K562 (cell line): Measurements from ENCODE around the gene AFF1. TPM values are rescaled to one million over a fixed set of nuclear protein-coding genes. Genes with fewer than 3 reads are reported as not detected.
A peak's percentile ranks its signal among the peaks of the same experiment; 100 is the strongest.

Source experiments
- ATAC-seq: fragments of 200-7000 bp; cut with Tn5 transposase; 3 replicates; pipeline ENCODE4 v1.9.1; 2020; ENCODE audit warnings: moderate library complexity
- BruUV-seq: library from RNA; stranded (reverse); fragments of 400-500 nt; replicated peaks from 2 replicates; lab custom pipeline; 2021; lab: Mats Ljungman, UMichigan
- CTCF ChIA-PET: fragments of 300-600 bp; formaldehyde crosslinking; extraction: SDS; loops from one replicate; lab custom pipeline; 2021; ENCODE audit warnings: low intra/inter-chr PET ratio; lab: Yijun Ruan, JAX
- POLR2A ChIA-PET: fragments of 300-600, 350-650 bp; sonication (Branson Sonifier 250); formaldehyde crosslinking; extraction: SDS; loops from one replicate; lab custom pipeline; 2021; ENCODE audit warnings: antibody characterized with exemption, inconsistent platforms; lab: Yijun Ruan, JAX
- DNase-seq, 4 experiments: peaks; one replicate each; pipeline versions ENCODE4 v3.0.0 to v3.0.0-alpha.2; 2011 to 2018; ENCODE audit warnings: low spot score in 3 of 4, mixed read lengths in 3 of 4; ENCODE audit errors: extremely low read depth in 1 of 4
- FAIRE-seq: peaks from 2 replicates; lab custom pipeline; 2011; peaks lifted over from hg19 to GRCh38; lab: Jason Lieb, UNC
- H2AFZ ChIP-seq: 2 replicates; pipeline ENCODE4 v1.6.0; 2011; ENCODE audit warnings: low read depth, low read length, control low read depth, inconsistent platforms
- H3K27ac ChIP-seq: fragments of 200-600 bp; 3 replicates; pipeline ENCODE4 v1.8.0; 2011; ENCODE audit warnings: low read depth, mild to moderate bottlenecking, control low read depth, inconsistent platforms, low read length, moderate library complexity, mixed read lengths; ENCODE audit errors: extremely low read depth
- H3K27me3 ChIP-seq, 2 experiments: fragments of 300-600 bp in 1 of 2; 2 replicates in 1 of 2; 3 replicates in 1 of 2; pipeline versions ENCODE4 v1.6.0 to v1.8.0; 2011; ENCODE audit warnings: inconsistent platforms in 2 of 2, low read length in 2 of 2, mild to moderate bottlenecking in 1 of 2, mixed read lengths in 1 of 2, moderate library complexity in 1 of 2; ENCODE audit not compliant: control insufficient read depth in 2 of 2, insufficient read depth in 2 of 2
- H3K36me3 ChIP-seq: fragments of 300-600 bp; 3 replicates; pipeline ENCODE4 v1.8.0; 2011; ENCODE audit warnings: mild to moderate bottlenecking, low read length, inconsistent platforms; ENCODE audit not compliant: control insufficient read depth, insufficient read depth
- H3K4me1 ChIP-seq, 2 experiments: fragments of 200-600 bp in 1 of 2; replicated peaks in 1 of 2; 2 replicates in 1 of 2; 3 replicates in 1 of 2; pipeline versions ENCODE4 v1.5.1 to v1.8.0; 2011; ENCODE audit warnings: inconsistent platforms in 2 of 2, low read length in 2 of 2, mild to moderate bottlenecking in 1 of 2, mixed read lengths in 1 of 2, moderate library complexity in 1 of 2; ENCODE audit not compliant: control insufficient read depth in 2 of 2, insufficient read depth in 2 of 2
- H3K4me2 ChIP-seq: 2 replicates; pipeline ENCODE4 v1.6.1; 2011; ENCODE audit warnings: low read length, control low read depth, inconsistent platforms, mixed read lengths; ENCODE audit not compliant: insufficient read depth
- H3K4me3 ChIP-seq: fragments of 200-600 bp; sonication (generic), shearing (Covaris generic); 2 replicates; pipeline ENCODE4 v1.5.1; 2016; ENCODE audit warnings: control low read depth, inconsistent platforms
- H3K79me2 ChIP-seq: fragments of 200-600 bp; 3 replicates; pipeline ENCODE4 v1.8.0; 2011; ENCODE audit warnings: low read length, inconsistent platforms; ENCODE audit not compliant: control insufficient read depth, insufficient read depth
- H3K9ac ChIP-seq, 2 experiments: 2 replicates each; pipeline versions ENCODE4 v1.6.0 to v1.6.1; 2011; ENCODE audit warnings: low read depth in 2 of 2, low read length in 2 of 2, control low read depth in 1 of 2, inconsistent platforms in 1 of 2, mild to moderate bottlenecking in 1 of 2, mixed read lengths in 1 of 2; ENCODE audit not compliant: insufficient read depth in 1 of 2
- H3K9me1 ChIP-seq: one replicate; pipeline ENCODE4 v1.6.0; 2011; ENCODE audit warnings: inconsistent platforms, mild to moderate bottlenecking, low read length, moderate library complexity; ENCODE audit not compliant: control insufficient read depth, insufficient read depth
- H3K9me3 ChIP-seq: replicated peaks from 2 replicates; pipeline ENCODE4 v1.5.1; 2011; ENCODE audit warnings: low read depth, low read length, inconsistent platforms; ENCODE audit not compliant: control insufficient read depth, insufficient read depth
- H4K20me1 ChIP-seq: replicated peaks from 2 replicates; pipeline ENCODE4 v1.6.1; 2011; ENCODE audit warnings: low read length, inconsistent platforms, mixed read lengths; ENCODE audit not compliant: control insufficient read depth, insufficient read depth
- SMARCC2 ChIP-seq: fragments of 450-650 bp; IDR thresholded peaks from 2 replicates; pipeline ENCODE4 v1.6.1; 2017; ENCODE audit warnings: antibody characterized with exemption, moderate library complexity, mild to moderate bottlenecking, low read depth
- ZNF121 ChIP-seq: sonication (generic); formaldehyde crosslinking; conservative IDR thresholded peaks from 2 replicates; pipeline ENCODE4 v1.8.0; 2022; ENCODE audit warnings: missing genetic modification reagents
- WGBS: fragments of 100-300 bp; shearing (Covaris generic); methylation state at CpG from one replicate; pipeline ENCODE4 v1.1.6; 2016; ENCODE audit warnings: low coverage, mixed read lengths; ENCODE audit not compliant: insufficient coverage; ENCODE audit errors: missing lambda C conversion rate; 5-methylcytosine and 5-hydroxymethylcytosine counted together
- in situ Hi-C: fragments of 300-500 bp; cut with MboI; formaldehyde crosslinking; loops from 4 replicates; pipeline ENCODE4 v1.15.0; 2018; ENCODE audit warnings: inconsistent platforms, mixed read lengths
- intact Hi-C: fragments of 100-400 bp; cut with micrococcal nuclease; formaldehyde crosslinking; loops from 2 replicates; pipeline ENCODE4 v1.14.2; 2022
- polyA plus RNA-seq, 8 experiments: library from polyadenylated mRNA; depleted of rRNA in 4 of 8; stranded (reverse) in 5 of 8; unstranded in 3 of 8; fragments of >200 nt; fragmentation: Nextera tagmentation in 2 of 8; fragmentation: Illumina TruSeq in 1 of 8; extraction: Ambion mirVana in 2 of 8; extraction: Trizol in 1 of 8; gene quantifications; 2 replicates each; pipeline versions ENCODE4 v1.2.1 to v1.2.3, GENCODE V29; 2011 to 2014; ENCODE audit warnings: inconsistent platforms in 1 of 8, missing spikeins in 1 of 8
- total RNA-seq, 7 experiments: library from RNA; depleted of rRNA in 6 of 7; stranded (reverse); fragments of >200 nt in 6 of 7; fragmentation: Illumina TruSeq in 2 of 7; extraction: Trizol in 2 of 7; gene quantifications; 2 replicates each; pipeline versions ENCODE4 v1.2.1 to v1.2.3, GENCODE V29; 2011 to 2021; ENCODE audit warnings: low replicate concordance in 1 of 7

The AFF1 gene
- total and polyA plus RNA-seq, 9 of the 15 experiments (the other 6 are each of a cell fraction or from before 2014, with no cell fraction given), result 4.1 to 47.5 (median 17.2) TPM

GRCh38 chr4:86939729-86940575 lies 5.1 kb downstream of the AFF1 start:
- Histone ChIP-seq H4K20me1 (no peaks in the 10 kb centered on the region; the same call in 1 of the 2 replicates), H3K9me3 (no peaks in the 10 kb centered on the region), H3K27me3 (no peaks in the 10 kb centered on the region), H3K4me3 (no peak overlapping the region), H3K27ac (peak overlapping the region; percentile 54), H3K4me1 (peaks cover 17 to 47% of the 10 kb centered on the region in 2 experiments), H3K9me1 (no peaks in the 10 kb centered on the region), H3K4me2 (peak overlapping the region; percentile 57), H3K36me3 (0 out of 3 replicates have a peak, but pooled peaks cover 4% of the 10 kb centered on the region), H3K79me2 (peaks cover 96% of the 10 kb centered on the region), H3K9ac (peak overlapping the region; percentile 20 to 24; a peak in 1 of 4 replicates), H2AFZ (peak overlapping the region; percentile 16; the same call in 1 of the 2 replicates)
- ATAC-seq, result no peak
- no TSS peak for BruUV-seq
- intact Hi-C loops, result loop anchor here (5.0 kb wide), 1 partner anchor 112 kb away; no protein-coding TSS in a partner anchor
- ChIA-PET POLR2A (interaction anchor here (0.5 to 3.6 kb wide), 3 partner anchors 14 to 277 kb away, joined by 3 to 21 read pairs (median 4); no protein-coding TSS in a partner anchor), CTCF (no interaction called here)
- 39% methylated on average over 8 of the region's 8 CpGs for WGBS
- in situ Hi-C loops, result loop anchor here (5.0 kb wide), 1 partner anchor 67 kb away; no protein-coding TSS in a partner anchor
- peak; percentile 56 for TF ChIP-seq ZNF121 (CRISPR knock-in tag)
- no peak for TF ChIP-seq SMARCC2
- FAIRE-seq, result peak; percentile 48
- DNase-seq, result no peak
